GM12878 (cell line): ENCODE results near the gene CDC25C. TPM values are rescaled to one million over a fixed set of nuclear protein-coding genes. Genes with fewer than 3 reads are reported as not detected.

ENCODE experiments used
- ATAC-seq: fragments of 200-7000 bp; cut with Tn5 transposase; 3 replicates; pipeline ENCODE4 v1.9.1; 2020; ENCODE audit warnings: mild to moderate bottlenecking, moderate library complexity
- BruUV-seq: library from RNA; stranded (reverse); fragments of 400-500 nt; replicated peaks from 2 replicates; lab custom pipeline; 2021; lab: Mats Ljungman, UMichigan
- CTCF ChIA-PET: fragments of 300-600 bp; sonication (Branson Sonifier 250); formaldehyde crosslinking; extraction: SDS; loops from one replicate; lab custom pipeline; 2021; ENCODE audit warnings: inconsistent platforms; lab: Yijun Ruan, JAX
- POLR2A ChIA-PET: fragments of 350-600 bp; formaldehyde crosslinking; extraction: SDS; loops from one replicate; lab custom pipeline; 2021; ENCODE audit warnings: inconsistent platforms; lab: Charles Lee
- RAD21 ChIA-PET: fragments of 300-600 bp; sonication (Branson Sonifier 250); formaldehyde crosslinking; loops from one replicate; lab custom pipeline; 2023; ENCODE audit warnings: antibody characterized with exemption; ENCODE audit not compliant: unreplicated experiment; lab: Charles Lee
- SMC1A ChIA-PET: fragments of 300-600 bp; sonication (Branson Sonifier 250); formaldehyde crosslinking; loops from one replicate; lab custom pipeline; 2023; ENCODE audit not compliant: unreplicated experiment, uncharacterized antibody; lab: Charles Lee
- DNase-seq: peaks from one replicate; pipeline ENCODE4 v3.0.0-alpha.2; 2011; ENCODE audit warnings: low read depth, low spot score
- FAIRE-seq: peaks from 3 replicates; lab custom pipeline; 2011; peaks lifted over from hg19 to GRCh38; lab: Jason Lieb, UNC
- H2AFZ ChIP-seq: 2 replicates; pipeline ENCODE4 v1.6.0; 2011; ENCODE audit warnings: low read depth, low read length, control low read depth; ENCODE audit not compliant: control insufficient read depth
- H3K27ac ChIP-seq: 2 replicates; pipeline ENCODE4 v1.5.1; 2011; ENCODE audit warnings: control low read depth; ENCODE audit not compliant: control insufficient read depth, insufficient read depth
- H3K27me3 ChIP-seq, 2 experiments: replicated peaks in 1 of 2; 2 replicates each; pipeline versions ENCODE4 v1.6.0 to v1.6.1; 2011; ENCODE audit warnings: low read length in 1 of 2; ENCODE audit not compliant: control insufficient read depth in 2 of 2, insufficient read depth in 2 of 2
- H3K36me3 ChIP-seq, 2 experiments: 2 replicates each; pipeline ENCODE4 v1.5.1; 2011; ENCODE audit warnings: low read length in 1 of 2; ENCODE audit not compliant: control insufficient read depth in 2 of 2, insufficient read depth in 2 of 2
- H3K4me1 ChIP-seq: 2 replicates; pipeline ENCODE4 v1.6.1; 2011; ENCODE audit warnings: mild to moderate bottlenecking, low read length, moderate library complexity, mixed read lengths; ENCODE audit not compliant: control insufficient read depth, insufficient read depth
- H3K4me2 ChIP-seq: 2 replicates; pipeline ENCODE4 v1.6.0; 2011; ENCODE audit warnings: control low read depth; ENCODE audit not compliant: control insufficient read depth, insufficient read depth
- H3K4me3 ChIP-seq: fragments of 200-600 bp; sonication (generic); 2 replicates; pipeline ENCODE4 v1.5.1; 2016
- H3K79me2 ChIP-seq: 2 replicates; pipeline ENCODE4 v1.6.0; 2011; ENCODE audit warnings: low read length; ENCODE audit not compliant: control insufficient read depth, insufficient read depth
- H3K9ac ChIP-seq: 2 replicates; pipeline ENCODE4 v1.8.0; 2011; ENCODE audit warnings: low read length, control low read depth, mixed read lengths; ENCODE audit not compliant: control insufficient read depth, insufficient read depth
- H3K9me3 ChIP-seq: replicated peaks from 3 replicates; pipeline ENCODE4 v1.5.1; 2011; ENCODE audit warnings: mild to moderate bottlenecking, low read length; ENCODE audit not compliant: control insufficient read depth, insufficient read depth
- H4K20me1 ChIP-seq: 2 replicates; pipeline ENCODE4 v1.6.0; 2011; ENCODE audit not compliant: control insufficient read depth, insufficient read depth
- CEBPB ChIP-seq, 2 experiments: fragments of 150-350 bp in 1 of 2; IDR thresholded peaks; 2 replicates each; pipeline ENCODE4 v1.6.1; 2012 to 2014; ENCODE audit warnings: low read depth in 2 of 2, low read length in 2 of 2, borderline replicate concordance in 1 of 2, inconsistent platforms in 1 of 2
- CHD1 ChIP-seq: IDR thresholded peaks from 2 replicates; pipeline ENCODE4 v1.6.1; 2012; ENCODE audit warnings: low read depth, low read length, improper control_type of control experiment
- KDM1A ChIP-seq: fragments of 200-600 bp; sonication (generic); IDR thresholded peaks from 2 replicates; pipeline ENCODE4 v1.6.1; 2016; ENCODE audit warnings: borderline replicate concordance
- POLR2A ChIP-seq: IDR thresholded peaks from 2 replicates; pipeline ENCODE4 v1.6.1; 2011; ENCODE audit warnings: low read depth, mild to moderate bottlenecking, low read length
- POLR2AphosphoS2 ChIP-seq: IDR thresholded peaks from 2 replicates; pipeline ENCODE4 v1.6.1; 2011; ENCODE audit warnings: low read depth, mild to moderate bottlenecking, low read length, improper control_type of control experiment, moderate library complexity
- SMC3 ChIP-seq: IDR thresholded peaks from 2 replicates; pipeline ENCODE4 v1.6.1; 2011; ENCODE audit warnings: low read length, improper control_type of control experiment, borderline replicate concordance
- WGBS: methylation state at CpG from one replicate; pipeline ENCODE4 v1.1.6; 2016; ENCODE audit warnings: low lambda C conversion rate; ENCODE audit not compliant: insufficient replicate concordance, insufficient coverage; ENCODE audit errors: missing lambda C conversion rate; 5-methylcytosine and 5-hydroxymethylcytosine counted together
- in situ Hi-C: fragments of 300-500 bp; cut with MboI; formaldehyde crosslinking; loops from 9 replicates; pipeline ENCODE4 v1.14.3; 2018; ENCODE audit warnings: mixed read lengths
- intact Hi-C: fragments of 100-400 bp; cut with micrococcal nuclease; formaldehyde crosslinking; loops from one replicate; pipeline ENCODE4 v1.14.2; 2022; ENCODE audit not compliant: unreplicated experiment
- polyA plus RNA-seq, 11 experiments: library from polyadenylated mRNA; depleted of rRNA in 4 of 11; unstranded in 6 of 11; stranded (reverse) in 5 of 11; fragments of >200 nt; fragmentation: Nextera tagmentation in 4 of 11; fragmentation: Illumina TruSeq in 1 of 11; extraction: Ambion mirVana in 4 of 11; extraction: Trizol in 1 of 11; gene quantifications; 1 replicate in 1 of 11; 2 replicates in 10 of 11; pipeline versions ENCODE4 v1.2.1 to v1.2.3, GENCODE V29; 2011 to 2016; ENCODE audit warnings: inconsistent platforms in 2 of 11, missing spikeins in 2 of 11, low read depth in 1 of 11
- total RNA-seq, 4 experiments: library from RNA; depleted of rRNA in 3 of 4; stranded (reverse); fragments of >200 nt in 3 of 4; fragmentation: Illumina TruSeq in 1 of 4; extraction: Trizol in 1 of 4; gene quantifications; 2 replicates each; pipeline versions ENCODE4 v1.2.1 to v1.2.3, GENCODE V29; 2013 to 2021
- TF ChIP-seq, protein P1 (sequence below): fragments of 450-650 bp; IDR thresholded peaks from 2 replicates; pipeline ENCODE4 v1.6.1; 2017; ENCODE audit warnings: mild to moderate bottlenecking, moderate library complexity

Gene CDC25C
- total and polyA plus RNA-seq, 10 of the 15 experiments (the other 5 are each of a cell fraction or from before 2014, with no cell fraction given), result 9.2 to 30.7 (median 14.9) TPM

DNA sequence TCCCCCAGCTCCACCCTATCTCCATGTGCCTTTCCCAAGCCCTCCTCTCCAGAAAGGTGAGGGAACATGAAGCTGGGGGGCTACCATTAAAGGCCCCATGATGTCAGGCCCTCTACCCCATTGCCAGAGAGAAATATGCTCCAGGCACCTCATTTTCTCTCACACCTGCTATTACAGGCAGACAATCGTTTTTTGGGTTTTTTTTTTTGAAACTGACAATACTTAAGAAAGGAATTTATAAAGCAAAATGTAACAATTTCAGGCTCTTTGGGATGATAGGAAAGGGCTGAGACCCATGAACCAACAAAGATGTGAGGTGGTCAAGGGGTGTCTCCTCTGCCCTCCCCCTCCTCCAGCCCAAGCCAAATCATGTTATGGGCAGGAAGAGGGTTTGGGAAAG is 55.7 kb downstream of the CDC25C start:
- Histone ChIP-seq H2AFZ (no peak overlapping the region), H3K4me3 (no peak overlapping the region), H3K27me3 (peaks cover 0 to 2% of the 10 kb centered on the region in 2 experiments; a peak in 1 of 4 replicates), H3K4me1 (no peaks in the 10 kb centered on the region; the same call in 1 of the 2 replicates), H3K9me3 (no peaks in the 10 kb centered on the region), H4K20me1 (no peaks in the 10 kb centered on the region), H3K9ac (no peak overlapping the region), H3K4me2 (no peak overlapping the region), H3K36me3 (no peaks in the 10 kb centered on the region), H3K27ac (no peak overlapping the region), H3K79me2 (no peaks in the 10 kb centered on the region)
- RAD21 ChIA-PET, result no interaction called here
- in situ Hi-C loops, result no loop called here
- SMC1A ChIA-PET, result no interaction called here
- DNase-seq, result no peak
- intact Hi-C loops, result no loop called here
- ATAC-seq, result no peak
- POLR2A ChIA-PET, result no interaction called here
- CTCF ChIA-PET, result interaction anchor here (1.5 kb wide), 1 partner anchor 19 kb away, joined by 3 read pairs; no protein-coding TSS in a partner anchor
- BruUV-seq, result no TSS peak
- WGBS, result 7% methylated on average over 1 of the region's 1 CpG
- no peak for TF ChIP-seq CEBPB (IDR thresholded peaks at IDR 0.05; ENCODE audit: borderline replicate concordance in 1 of 2, low read depth in 2 of 2, low read length in 2 of 2)
- no peak for TF ChIP-seq CHD1
- TF ChIP-seq, protein P1, sequence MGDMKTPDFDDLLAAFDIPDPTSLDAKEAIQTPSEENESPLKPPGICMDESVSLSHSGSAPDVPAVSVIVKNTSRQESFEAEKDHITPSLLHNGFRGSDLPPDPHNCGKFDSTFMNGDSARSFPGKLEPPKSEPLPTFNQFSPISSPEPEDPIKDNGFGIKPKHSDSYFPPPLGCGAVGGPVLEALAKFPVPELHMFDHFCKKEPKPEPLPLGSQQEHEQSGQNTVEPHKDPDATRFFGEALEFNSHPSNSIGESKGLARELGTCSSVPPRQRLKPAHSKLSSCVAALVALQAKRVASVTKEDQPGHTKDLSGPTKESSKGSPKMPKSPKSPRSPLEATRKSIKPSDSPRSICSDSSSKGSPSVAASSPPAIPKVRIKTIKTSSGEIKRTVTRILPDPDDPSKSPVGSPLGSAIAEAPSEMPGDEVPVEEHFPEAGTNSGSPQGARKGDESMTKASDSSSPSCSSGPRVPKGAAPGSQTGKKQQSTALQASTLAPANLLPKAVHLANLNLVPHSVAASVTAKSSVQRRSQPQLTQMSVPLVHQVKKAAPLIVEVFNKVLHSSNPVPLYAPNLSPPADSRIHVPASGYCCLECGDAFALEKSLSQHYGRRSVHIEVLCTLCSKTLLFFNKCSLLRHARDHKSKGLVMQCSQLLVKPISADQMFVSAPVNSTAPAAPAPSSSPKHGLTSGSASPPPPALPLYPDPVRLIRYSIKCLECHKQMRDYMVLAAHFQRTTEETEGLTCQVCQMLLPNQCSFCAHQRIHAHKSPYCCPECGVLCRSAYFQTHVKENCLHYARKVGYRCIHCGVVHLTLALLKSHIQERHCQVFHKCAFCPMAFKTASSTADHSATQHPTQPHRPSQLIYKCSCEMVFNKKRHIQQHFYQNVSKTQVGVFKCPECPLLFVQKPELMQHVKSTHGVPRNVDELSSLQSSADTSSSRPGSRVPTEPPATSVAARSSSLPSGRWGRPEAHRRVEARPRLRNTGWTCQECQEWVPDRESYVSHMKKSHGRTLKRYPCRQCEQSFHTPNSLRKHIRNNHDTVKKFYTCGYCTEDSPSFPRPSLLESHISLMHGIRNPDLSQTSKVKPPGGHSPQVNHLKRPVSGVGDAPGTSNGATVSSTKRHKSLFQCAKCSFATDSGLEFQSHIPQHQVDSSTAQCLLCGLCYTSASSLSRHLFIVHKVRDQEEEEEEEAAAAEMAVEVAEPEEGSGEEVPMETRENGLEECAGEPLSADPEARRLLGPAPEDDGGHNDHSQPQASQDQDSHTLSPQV, result no peak
- no peak for TF ChIP-seq KDM1A
- TF ChIP-seq POLR2A, result no peak
- no peak for TF ChIP-seq POLR2AphosphoS2
- TF ChIP-seq SMC3, result no peak
- FAIRE-seq, result no peak
